Hematopoietic multipotent progenitor cell treated with erythropoietin and hydrocortisone succinate and interleukin-3 and kit ligand, for 6 days (in vitro differentiated cells): ENCODE results near the gene PTPRN2.

ENCODE experiments used
- DNase-seq: peaks from one replicate; pipeline ENCODE4 v3.0.0-alpha.2; 2015

PTPRN2 gene

DNA sequence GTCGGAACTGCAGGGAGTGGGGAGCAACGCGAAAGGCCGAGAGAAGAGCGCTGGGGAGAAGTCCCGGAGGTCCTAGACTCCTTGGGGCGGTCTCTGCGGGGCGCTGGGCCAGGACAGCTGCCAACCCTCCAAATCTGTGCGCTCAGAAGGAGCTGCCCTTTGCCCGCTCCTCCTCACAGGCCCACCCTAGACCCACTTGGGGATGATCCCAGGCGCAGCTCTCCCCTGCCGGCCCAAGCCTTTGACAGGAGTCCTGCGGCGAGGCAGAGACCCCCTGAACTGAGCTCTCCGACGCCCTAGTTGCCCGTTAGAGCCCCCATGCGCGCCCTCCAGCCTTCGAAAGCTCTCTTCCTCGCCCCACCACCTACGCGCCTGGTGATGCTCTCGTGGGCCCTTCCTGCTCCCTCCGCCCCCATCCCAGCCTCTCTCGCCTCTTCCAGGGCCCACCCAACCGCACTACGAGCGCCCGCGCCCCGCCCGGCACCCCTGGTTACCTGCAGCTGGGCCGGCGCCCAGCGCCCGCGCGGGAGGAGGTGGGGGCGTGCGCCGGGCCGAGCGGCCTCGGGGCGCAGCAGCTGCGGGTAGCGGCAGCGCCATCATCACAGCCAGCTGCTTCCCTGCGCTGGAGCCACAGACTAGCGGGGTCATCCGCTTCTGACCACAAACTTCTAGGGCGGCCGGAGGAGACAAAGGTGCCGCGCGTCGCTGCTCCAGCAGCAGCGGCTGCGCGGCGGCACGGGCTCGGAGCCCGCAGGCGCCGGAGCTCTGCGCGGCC lies 897.4 kb downstream of the PTPRN2 start:
- DNase-seq: no peak

DNA sequence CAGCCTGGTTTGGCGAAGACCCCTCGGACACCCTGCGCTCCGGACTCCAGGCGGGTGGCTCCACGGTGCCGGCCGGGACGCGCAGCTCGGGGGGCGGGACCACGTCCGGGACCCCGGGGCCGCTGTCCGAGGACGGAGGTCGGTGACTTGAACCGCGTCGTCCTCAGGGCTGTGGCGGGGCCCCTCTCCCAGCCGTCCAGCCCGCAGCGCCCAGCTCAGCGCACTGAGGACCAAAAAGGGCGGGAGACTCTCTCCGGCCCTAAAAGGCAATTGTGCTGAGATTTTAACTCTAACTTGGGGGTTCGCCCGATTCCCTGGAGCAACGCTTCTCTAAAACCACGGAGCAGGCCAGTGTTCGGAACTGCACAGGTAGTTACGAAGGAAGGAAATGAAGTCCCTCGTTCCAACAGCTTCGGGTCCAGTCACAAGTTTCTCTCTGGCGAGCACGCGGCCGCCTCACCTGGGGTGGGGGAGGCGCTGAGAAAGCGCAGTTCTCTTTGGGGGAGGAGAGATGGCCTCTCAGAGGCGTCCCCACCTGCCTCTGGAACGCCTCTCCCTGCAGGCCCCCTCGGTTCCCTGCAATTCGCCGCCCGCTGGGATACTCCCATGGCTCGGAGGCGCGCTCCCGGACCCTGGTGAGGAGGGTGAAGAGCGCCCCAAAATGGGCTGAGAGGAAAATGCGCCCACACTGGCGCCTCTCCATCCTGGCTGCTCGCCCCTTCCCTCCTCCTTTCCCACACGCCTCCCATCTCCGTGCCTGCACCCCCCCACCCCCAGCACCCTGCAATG lies 898.2 kb downstream of the PTPRN2 start:
- no peak for DNase-seq

DNA sequence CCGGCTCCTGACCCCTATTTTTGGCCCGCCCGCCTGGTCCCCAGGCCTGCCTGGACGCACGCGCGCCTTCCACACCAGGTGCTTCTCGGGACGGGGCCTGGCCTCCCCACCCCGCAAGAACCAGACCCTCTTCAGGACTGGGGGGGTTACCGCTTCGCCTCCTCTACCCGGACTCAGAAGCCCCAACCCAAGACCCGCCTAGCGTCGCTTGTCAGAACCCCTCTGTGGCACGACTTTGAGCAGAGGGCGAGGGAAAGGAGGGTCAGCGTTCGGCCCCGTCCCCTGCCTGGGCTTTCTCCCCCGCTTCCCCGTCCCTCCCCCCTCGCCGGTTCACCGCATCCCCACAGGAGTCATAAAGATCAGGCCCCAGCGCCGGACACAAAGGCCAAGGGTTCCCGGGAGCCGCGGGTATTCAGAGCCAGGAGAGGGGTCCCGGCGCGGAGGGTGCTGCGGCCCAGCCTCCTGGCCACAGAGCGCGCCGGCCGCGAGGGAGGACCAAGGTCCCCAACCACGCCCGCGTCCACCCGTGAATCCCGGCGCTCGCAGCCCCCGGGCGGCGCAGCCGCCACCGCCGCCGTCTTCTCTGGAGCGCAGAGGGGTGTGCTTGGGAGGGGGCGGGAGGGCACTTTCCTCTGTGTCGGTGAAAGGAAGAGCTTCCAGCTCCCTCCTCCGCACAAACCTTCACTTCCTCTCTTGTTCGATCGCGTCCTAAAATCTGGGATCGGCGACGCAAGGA lies 898.9 kb downstream of the PTPRN2 start:
- DNase-seq: no peak

DNA sequence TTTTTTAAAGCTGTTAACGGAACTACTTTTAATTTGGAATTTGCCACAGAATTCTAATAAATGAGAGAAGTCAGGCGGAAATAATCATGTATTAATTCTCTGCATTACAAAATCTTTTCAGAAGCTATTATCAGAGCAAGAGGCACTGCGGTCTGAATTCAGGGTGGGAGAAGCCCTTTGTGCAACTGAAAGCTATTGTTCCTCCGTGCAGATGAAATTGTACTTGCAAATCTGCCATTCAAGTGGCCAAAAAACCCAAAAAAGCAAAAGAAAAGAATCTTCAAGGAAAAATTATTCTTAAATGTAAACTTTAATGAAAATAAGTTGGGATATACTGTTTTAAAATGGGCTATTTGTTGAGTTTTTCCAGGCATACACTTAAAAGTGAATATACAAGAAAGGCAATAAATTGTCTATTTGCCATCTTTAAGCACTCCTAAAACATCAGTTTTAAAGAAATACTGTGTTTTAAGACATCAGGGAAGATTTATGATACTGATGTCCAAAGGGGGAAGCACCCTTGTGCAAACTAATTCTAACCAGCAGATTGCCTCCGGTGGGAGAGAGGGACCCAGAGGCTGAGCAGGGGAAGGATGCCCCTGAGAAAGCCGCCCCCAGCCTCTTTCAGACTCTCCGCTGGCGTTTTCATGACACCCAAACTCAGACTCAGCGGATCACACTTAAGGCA lies 899.6 kb downstream of the PTPRN2 start:
- no peak for DNase-seq

DNA sequence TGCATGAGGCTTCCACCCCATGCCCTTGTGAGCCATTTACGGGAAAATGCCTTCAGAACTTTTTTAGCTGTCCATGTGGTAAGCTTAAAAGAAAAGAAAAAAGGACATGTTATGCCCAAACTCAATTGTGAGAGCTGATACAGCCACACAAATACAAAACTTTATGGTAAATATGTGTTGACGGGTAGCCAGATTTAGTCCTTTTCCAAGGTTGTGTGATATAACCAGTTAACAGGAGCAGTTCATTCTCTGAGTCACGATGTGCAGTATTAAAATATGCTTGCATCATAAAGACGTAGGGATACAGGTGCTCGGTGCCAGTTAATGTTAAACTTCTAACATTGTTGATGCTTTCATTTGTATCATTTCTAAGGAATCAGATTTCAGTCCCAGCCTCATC lies 900.5 kb downstream of the PTPRN2 start:
- no peak for DNase-seq

DNA sequence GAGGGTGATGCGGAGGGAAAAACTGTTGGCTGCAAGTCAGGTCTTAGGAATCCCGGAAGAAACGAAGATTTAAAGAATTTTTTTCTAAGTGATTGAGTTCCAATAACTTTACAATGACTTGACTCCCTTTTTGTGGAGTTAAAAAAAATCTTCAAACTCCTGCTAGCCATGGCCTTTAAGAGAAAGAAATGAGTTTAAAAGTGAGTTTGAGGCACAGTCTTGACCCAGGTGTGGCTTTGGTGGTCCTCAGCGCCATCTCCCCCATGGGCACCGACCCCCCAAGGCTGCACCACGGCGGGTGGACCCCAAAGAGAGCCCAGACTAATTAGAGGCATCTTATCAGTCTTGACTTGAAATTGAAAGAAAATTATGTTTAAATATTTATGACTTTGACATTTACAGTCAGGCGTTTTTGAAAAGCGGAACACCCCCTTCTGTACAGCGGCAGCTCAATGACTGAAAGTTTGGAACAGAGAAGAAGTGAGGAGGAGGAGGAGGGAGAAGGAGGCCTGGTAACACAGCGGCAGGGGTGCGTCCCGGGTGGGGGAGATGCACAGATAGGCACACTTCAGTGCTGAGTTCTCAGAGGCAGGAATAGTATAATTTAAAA lies 901.2 kb downstream of the PTPRN2 start:
- DNase-seq: no peak

DNA sequence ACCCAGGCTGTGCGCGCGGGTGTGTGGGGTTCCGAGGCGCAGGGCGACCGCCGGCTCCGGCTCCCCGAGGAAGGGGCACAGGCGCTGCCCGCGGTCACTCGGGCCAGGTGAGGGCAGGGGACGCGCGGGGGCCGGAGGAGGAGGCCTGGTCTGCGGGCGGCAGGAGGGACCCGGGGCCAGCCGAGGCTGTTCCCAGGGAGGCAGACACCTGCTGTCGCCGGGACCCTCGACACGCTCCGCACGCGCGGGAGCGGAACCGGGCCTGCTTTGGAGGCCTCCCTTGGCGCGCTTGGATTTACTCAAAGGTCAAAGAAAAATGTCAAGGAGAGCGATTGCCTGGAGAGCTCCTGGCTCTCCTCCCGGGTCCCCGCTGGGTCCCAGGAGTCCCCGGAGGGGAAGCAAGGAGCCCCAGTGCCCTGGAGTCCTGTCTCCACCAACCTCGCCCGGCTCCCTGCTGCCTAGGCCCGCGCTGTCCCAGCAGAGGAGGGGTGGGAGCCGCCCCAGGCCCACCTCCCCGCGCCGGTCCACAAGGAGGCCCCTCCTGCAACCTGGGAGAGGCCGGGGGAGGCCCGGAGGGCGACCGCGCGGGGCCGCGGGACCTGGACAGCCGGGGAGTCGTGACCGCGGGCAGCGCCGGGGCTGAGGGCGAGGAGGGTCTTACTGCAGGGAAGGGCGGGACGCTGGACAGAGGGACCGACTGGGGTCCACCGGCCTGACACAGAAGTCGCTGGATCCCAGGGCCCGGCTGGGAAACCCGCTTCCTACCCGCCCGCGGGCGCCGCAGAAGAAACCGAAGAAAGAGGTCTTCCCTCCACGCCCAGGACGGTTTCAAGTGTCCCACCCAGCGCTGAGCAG lies 902.0 kb downstream of the PTPRN2 start:
- no peak for DNase-seq

DNA sequence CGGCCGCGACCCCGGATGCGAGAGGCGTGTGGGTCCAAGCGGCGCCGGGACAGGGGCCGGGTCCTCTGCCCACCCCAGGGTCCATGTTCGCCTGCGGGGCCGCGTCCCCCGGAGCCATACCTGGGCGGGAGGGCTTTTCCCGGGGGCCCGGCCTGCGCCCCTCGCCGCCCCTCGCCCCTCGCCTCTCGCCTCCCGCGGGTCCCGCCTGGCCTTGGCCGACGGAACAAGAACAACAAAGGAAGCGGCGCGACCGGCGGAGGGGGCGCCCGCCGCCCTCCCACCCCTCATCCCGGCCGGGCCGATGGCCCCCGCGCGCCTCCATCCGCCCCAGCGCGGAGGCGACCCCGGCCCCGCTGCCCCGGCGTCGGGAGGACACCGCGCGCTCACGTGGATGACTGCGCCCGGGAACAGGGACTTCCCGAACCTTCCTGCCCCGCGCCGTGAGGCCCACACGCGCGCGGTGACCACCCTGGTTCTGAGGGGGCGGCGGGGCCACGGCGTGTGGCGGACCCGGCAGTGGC lies 902.7 kb downstream of the PTPRN2 start:
- DNase-seq: no peak

DNA sequence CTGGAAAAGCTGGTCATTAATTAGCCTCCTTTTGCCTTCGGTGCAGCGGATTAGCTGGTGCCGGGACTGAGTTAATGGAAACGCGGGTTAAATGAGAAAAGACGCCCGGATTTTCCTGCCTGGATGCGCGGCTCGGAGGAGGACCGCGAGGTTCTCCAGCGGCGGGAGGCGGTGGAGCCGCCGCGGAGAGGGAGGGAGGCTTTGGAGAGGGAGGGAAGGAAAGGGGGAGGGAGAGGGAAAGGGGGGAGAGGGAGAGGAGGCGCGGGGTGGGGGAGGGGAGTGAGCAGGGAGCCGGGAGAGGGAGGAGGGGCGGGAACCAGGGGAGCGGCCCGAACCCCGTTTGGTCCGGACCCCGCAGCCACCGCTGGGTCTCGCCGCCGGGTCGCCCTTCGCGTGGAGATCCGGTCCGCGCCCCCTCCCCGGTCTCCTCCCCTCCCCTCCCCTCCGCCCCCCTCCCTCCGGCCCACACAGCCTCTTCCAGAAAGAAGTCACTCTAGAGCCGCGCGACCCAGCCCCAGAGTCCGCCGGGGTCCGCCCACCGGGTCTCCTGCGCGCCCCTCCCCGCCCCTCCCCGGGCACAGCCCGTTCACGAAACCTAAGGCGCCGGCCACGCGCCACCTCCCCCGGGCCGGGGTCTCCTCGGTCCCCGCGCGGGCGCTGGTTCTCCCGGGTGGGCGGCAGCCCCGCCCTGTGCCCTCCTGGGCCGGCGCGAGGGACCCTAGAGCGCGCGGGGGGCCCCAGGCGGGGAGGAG lies 903.3 kb downstream of the PTPRN2 start:
- no peak for DNase-seq

DNA sequence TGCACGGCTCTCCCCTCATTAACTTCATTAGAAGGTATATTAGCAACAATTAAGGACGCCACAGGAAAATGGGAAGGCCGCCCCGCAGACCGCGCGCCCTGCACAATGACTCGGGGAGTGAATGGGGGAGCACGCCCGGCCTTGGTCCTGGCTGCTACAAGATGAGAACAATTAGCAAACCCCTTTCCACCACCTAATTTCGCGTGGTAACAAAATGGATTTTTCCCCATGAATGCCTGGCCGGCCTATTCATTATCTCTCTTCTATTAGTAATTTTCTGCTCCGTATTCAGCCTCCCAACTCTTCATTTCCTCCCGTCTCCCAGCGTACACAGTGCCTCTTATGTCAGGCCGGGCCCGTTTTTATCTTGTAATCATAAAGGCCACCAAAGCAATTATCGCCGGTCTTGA lies 903.9 kb downstream of the PTPRN2 start:
- no peak for DNase-seq

DNA sequence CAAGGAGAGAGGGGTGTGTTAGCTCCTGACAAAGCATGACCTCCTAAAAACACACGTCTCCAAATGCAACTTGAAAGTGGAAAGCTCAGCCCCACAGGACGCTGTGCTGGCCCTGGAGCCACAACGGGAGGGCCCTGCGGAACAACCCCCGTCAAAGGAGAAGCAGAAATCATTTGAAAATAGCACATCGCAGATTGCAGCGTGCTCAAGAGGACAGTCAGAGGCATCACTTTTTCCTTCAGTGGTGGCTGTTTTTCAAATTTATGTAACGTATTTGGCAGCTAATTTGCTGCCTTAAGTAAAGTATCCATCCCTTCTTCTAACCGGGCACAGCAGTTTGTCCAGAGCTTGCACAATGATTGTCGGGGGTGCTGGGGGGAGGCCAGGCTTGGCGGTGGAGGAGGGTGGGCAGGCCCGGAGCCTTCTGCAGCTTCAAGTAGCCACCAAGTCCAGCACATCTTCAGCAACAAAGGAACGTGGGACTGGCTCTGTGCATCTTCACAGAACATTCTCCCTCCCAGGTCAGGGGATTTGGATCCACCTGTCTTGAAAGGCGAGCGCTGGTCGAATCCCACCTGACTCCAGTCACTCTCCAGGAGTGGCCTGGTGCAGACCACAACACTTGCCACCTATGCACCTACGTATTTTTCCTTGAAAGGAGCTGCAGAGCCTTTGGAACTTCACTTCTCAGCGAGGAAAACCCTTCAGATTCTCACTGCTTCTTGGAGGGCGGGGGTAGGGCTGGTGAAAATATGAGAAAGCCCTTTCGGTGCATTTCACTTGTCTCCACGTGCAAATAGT lies 904.5 kb downstream of the PTPRN2 start:
- DNase-seq: no peak

DNA sequence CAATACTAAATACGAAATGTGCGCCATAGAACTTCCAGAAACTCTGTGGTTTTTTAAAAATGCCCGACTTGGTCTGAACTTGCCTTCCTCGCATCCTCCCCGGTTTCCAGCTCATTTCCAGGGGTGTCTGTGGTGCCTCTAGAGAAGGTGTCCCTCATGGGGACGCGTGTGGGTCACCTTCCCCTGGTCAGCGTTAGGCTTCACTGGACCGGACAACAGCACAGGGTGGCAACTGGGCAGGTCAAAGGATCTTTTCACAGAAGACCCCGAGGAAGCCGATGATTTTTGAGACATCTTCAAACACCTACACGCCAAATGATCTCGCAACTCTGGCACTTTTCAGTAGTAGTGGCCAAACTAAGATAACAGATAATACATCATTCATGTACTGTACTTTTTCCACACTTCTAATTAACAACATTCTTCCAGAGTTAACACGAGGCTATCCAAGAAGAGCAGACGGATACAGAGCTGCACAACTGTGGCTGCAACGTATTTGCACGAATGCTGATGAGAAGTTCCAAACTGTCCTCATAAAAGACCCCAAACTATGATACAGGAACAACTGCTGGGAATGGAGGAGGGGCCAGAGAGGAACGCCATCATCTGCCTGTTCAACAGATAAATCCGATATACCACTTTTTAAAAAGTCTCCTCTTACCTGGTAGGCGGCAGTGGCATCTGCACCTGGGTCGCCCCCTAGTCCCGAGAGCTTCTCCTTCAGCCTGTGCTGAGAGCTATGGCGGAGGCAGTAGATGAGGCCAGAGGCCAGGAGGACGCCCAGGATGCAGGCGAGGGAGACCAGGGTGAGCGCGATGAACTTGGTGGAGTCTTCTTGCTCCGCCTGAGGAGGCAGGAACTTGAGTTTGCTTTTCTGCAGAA lies 905.3 kb downstream of the PTPRN2 start:
- no peak for DNase-seq

DNA sequence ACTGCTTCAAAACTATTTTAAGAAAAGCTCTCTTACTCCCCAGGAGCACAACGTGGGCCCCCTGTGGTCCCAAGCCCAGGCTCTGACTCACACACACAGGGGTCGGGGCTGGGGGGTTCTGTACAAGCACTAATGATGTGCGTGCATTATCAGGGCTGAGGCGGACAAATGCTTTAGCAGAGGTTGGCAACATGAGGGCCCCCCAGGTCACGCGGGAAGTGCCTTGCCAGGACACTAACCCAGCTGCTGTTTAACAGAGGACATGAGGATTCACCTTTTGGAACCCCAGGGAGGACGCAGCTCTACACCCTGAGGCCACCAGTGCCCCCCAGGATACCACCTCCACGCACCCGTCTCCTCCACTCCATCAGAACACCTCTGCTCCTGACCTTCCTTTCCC lies 908.0 kb downstream of the PTPRN2 start:
- no peak for DNase-seq

DNA sequence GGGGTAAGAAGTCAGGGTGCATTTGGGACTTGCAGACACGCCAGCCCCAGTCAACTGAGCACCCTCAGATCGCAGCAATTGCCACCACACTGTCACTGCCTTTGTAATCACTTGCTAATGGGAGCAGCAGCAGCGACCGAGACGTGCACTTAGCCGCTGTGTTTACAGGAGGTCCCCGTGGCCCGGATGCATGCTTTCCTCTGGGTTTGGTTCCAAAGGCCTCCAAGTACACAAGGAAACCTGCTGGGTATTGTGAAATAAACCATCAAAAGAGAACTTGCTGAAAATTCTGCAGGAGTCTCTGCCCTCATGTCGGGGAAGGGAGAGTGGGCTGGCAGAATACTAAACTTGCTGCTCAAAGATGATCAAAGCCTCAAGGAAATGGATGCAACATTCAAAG lies 909.1 kb downstream of the PTPRN2 start:
- DNase-seq: no peak

DNA sequence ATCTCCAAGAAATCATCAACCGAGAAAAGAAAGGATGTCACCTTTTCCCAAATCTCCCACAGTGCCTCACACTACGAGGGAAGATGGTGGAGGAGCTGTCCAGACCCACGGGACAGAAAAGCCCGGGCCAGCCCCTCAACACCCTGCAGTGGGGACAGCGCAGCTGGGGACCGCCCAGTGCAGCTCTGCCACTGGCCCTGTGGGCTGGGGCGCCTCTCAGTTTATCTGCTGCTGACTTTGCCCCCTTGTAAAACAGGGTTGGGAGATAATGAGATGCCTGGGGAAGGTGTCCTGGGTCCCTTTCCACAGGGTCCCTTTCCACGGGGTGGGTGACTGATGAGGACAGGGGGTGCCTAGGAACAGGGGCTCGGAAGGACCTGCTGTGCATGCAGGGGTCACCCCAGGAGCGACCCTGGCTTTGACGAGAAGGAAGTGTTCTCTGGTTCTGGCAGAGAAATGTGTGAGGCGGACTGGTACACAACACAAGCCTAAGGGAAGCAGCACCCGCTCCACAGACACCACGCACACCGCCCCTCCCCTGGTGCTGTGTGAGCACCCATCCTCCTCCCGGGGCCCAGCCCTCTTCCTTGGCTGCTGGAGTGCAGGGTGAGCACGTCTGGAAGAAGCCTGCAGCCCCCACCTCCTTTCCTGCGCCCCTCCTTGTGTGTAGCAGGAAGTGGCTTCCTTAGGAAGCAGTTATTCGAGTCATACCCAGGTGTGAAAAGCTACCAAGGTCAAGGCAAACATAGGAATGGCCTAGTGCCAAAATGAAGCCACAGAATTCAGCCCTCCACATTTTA lies 911.0 kb downstream of the PTPRN2 start:
- DNase-seq: no peak

DNA sequence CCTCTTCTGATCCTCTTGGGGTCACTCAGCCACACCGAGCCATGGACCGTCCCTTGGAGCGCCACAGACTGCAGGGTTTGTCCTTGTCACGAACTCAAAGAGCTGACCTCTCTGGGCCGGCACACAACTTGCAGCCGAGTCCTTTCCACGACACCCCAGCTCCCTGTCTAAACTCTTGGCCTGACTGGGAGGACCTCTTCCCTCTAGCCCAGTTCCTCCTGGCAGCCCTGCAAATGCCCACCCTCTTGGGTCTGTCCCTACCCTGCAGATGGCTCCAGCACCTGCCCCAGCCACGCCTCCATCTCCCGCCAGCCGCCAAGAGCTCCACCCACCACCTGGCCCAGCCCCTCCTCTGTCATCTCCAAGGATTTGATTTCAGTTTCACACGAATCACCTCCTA lies 911.6 kb downstream of the PTPRN2 start:
- DNase-seq: no peak

DNA sequence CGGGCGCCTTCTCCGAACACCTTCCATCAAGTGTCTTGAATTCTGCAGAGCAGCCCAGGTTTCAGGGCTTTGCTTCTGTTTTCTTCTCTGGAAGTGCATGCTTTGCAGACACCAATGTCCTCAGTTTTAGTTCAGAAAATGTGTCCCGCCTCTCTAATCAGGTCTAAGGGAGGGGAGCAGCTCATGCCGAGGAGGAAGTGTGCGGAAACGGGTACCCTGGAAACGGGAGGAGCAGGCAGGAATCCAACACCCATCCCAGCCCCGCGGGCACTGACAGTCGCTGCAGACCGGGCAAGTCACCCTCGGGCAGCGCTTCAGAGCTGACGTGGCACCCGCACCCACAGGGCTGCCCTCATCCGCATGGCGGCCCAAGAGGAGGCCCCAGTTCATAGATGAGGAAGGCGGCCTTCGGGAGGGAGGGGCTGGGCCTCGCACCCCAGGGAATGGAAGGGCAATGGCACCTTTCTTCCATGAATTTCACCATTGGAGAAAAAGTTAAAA lies 912.1 kb downstream of the PTPRN2 start:
- no peak for DNase-seq
